Measurements from ENCODE around the gene FHOD3. TPM values are rescaled to one million over a fixed set of nuclear protein-coding genes. Genes with fewer than 3 reads are reported as not detected.
A peak's percentile ranks its signal among the peaks of the same experiment; 100 is the strongest.

FHOD3 gene
- total and polyA plus RNA-seq, 2 of the 4 experiments (the other 2 are of a cell fraction), result 14.6 to 16.0 TPM

- no peak overlapping the region for H2BK15ac ChIP-seq (ENCODE audit: low read depth, low read length)
- H2BK120ac ChIP-seq (ENCODE audit: low read depth, low read length), result peak overlapping the region; percentile 34; the same call in 1 of the 2 replicates
- no peak overlapping the region for H3K4me3 ChIP-seq (ENCODE audit: insufficient read depth, low read depth, low read length)
- H3K4ac ChIP-seq (ENCODE audit: low read depth, low read length), result peak overlapping the region; percentile 62
- peak overlapping the region; percentile 28; the same call in 1 of the 2 replicates for H2BK20ac ChIP-seq (ENCODE audit: low read depth, low read length)
- peak overlapping the region in 1 of 2 experiments; percentile 38; a peak in 1 of 4 replicates for H4K8ac ChIP-seq (ENCODE audit: low read depth in 2 of 2, low read length in 2 of 2)
- H2AK9ac ChIP-seq (replicated peaks; ENCODE audit: low read depth, low read length, poor library complexity), result no peak overlapping the region
- peaks cover 15 to 39% of the 10 kb centered on the region in 2 experiments for H3K79me1 ChIP-seq (ENCODE audit: low read depth in 1 of 2, low read length in 2 of 2)
- H2AFZ ChIP-seq (replicated peaks; ENCODE audit: low read length, poor library complexity), result no peak overlapping the region
- no peak overlapping the region for H3K56ac ChIP-seq (ENCODE audit: extremely low read depth, insufficient read depth, low read length)
- ChIA-PET POLR2A (ENCODE audit: unreplicated experiment) (no interaction called here), CTCF (interaction anchor here (1.0 to 2.4 kb wide), 4 partner anchors 9 to 713 kb away, joined by 4 to 8 read pairs (median 6); no protein-coding TSS in a partner anchor)
- TF ChIP-seq RFX5 (IDR thresholded peaks at IDR 0.05; ENCODE audit: low read depth, low read length) (no peak), MAFK (IDR thresholded peaks at IDR 0.05; ENCODE audit: low read depth, low read length) (no peak), CEBPB (IDR thresholded peaks at IDR 0.05; ENCODE audit: low read depth, low read length) (0 out of 2 replicates have a peak, but pooled peaks have one; percentile 20)
- in situ Hi-C loops (cut with MboI; ENCODE audit: low sequenced_read_pairs) (no loop called here), dilution Hi-C loops (cut with HindIII; ENCODE audit: low sequenced_read_pairs, unreplicated experiment) (no loop called here), intact Hi-C loops (cut with micrococcal nuclease) (loop anchor here (1.0 to 5.0 kb wide), 4 partner anchors 51 to 711 kb away; partner anchors contain the start of gene FHOD3)
- peak overlapping the region; percentile 14 for H2BK5ac ChIP-seq (ENCODE audit: low read depth, low read length, poor library complexity, severe bottlenecking)
- peak overlapping the region; percentile 59 for H3K18ac ChIP-seq (ENCODE audit: low read depth, low read length)
- peak; percentile 73 for ATAC-seq (ENCODE audit: low read depth)
- H4K91ac ChIP-seq (ENCODE audit: insufficient read depth, low read depth, low read length), result no peak overlapping the region
- H4K20me1 ChIP-seq (ENCODE audit: insufficient read depth, low read length), result peaks cover 2% of the 10 kb centered on the region; the same call in 1 of the 2 replicates
- H3K9ac ChIP-seq (ENCODE audit: low read depth, low read length), result no peak overlapping the region
- peak overlapping the region; percentile 41; the same call in 1 of the 2 replicates for H3K27ac ChIP-seq (ENCODE audit: insufficient read depth, low read length)
- BruUV-seq (replicated peaks), result no TSS peak
- DNase-seq, result peak; percentile 91
- H3K23ac ChIP-seq (ENCODE audit: low read depth, low read length), result 0 out of 2 replicates have a peak overlapping the region, but pooled peaks have one; percentile 7
- H3K27me3 ChIP-seq (ENCODE audit: control insufficient read depth, insufficient read depth, low read length), result no peaks in the 10 kb centered on the region
- H3K36me3 ChIP-seq (ENCODE audit: control insufficient read depth, insufficient read depth, low read length), result peaks cover 26% of the 10 kb centered on the region
- WGBS, 2 experiments (ENCODE audit: extremely low coverage in 2 of 2, insufficient read length in 1 of 2), result no CpG with 5 or more reads among the region's 2 CpGs
- 0 out of 2 replicates have a peak overlapping the region, but pooled peaks have one; percentile 21 for H3K14ac ChIP-seq (replicated peaks; ENCODE audit: low read depth, low read length)
- H4K5ac ChIP-seq (ENCODE audit: low read depth, low read length), result peak overlapping the region; percentile 21; the same call in 1 of the 2 replicates
- peaks cover 17% of the 10 kb centered on the region for H3K4me1 ChIP-seq (ENCODE audit: control insufficient read depth, insufficient read depth, low read length)
- H3K9me1 ChIP-seq (ENCODE audit: insufficient read depth, low read length), result peaks cover 11% of the 10 kb centered on the region
- peak overlapping the region; percentile 74; the same call in 1 of the 2 replicates for H3K4me2 ChIP-seq (ENCODE audit: low read depth, low read length)
- 0 out of 2 replicates have a peak overlapping the region, but pooled peaks have one; percentile 31 for H2AK5ac ChIP-seq (ENCODE audit: low read depth, low read length)
- no peaks in the 10 kb centered on the region for H3K9me3 ChIP-seq (ENCODE audit: control insufficient read depth, insufficient read depth, low read length)
Observed at GRCh38 chr18:36808681-36809080, 511.2 kb downstream of the FHOD3 start.

Measured in IMR-90 (cell line).